Measurements from ENCODE around the gene LNX2. TPM values are rescaled to one million over a fixed set of nuclear protein-coding genes. Genes with fewer than 3 reads are reported as not detected.

LNX2 gene
- total RNA-seq, 1 donor from 2014 or later = 29.7 TPM

DNA sequence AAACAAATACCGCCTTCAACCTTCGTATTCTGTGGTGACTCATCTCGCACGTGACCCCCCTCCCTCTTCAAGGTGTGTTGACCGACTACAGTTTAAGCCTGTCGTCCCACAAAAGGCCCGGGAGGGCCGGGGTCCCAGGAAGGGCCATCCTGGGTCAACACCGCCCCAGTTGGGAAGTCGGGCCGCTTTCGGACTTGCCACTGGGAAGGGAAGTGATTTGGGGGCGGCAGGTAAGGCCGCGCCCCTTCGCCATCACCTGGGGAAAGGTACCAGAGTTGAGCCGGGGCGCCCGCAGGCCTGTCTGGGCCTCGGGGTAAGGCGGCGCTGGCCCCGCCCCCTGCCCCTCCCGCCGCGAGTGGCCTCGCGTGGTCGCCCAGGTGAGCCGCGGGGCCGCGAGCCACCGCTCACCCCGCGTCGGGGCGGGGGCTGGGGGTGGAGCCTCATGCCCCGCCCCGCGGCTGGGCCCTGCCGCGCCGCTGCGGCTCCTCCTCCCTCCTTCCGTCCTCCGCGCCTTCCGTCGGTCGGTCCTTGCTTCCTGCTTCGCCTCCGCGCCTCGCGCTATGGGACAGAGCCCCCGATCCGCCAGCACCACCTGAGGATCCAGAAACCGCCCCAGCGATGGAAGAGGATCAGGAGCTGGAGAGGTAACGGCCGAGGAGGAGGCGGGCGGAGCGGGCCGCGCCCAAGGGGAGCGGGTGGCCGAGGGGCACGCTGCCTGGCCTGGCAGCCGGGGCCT, 1.2 kb upstream of the LNX2 start, which contains the start of gene POLR1D:
Gene POLR1D (plus strand): TSS at position 527 of the 736 bp plus-strand sequence. CDS start 92 bp downstream, at position 619.
- peak; percentile 90 for DNase-seq
- ATAC-seq = peak; percentile 74 to 88
- peaks cover 56% of the 10 kb centered on the region for H3K4me1 ChIP-seq
- intact Hi-C loops (cut with DNase I) = no loop called here
- H3K9me3 ChIP-seq = no peaks in the 10 kb centered on the region
- H3K36me3 ChIP-seq = peaks cover 5% of the 10 kb centered on the region
- H3K27me3 ChIP-seq (ENCODE audit: low read depth) = no peaks in the 10 kb centered on the region
- peak within 1 kb of the TSS; percentile 96 for H3K27ac ChIP-seq
- H3K4me3 ChIP-seq = peak within 1 kb of the TSS; percentile 91
- TF ChIP-seq, protein P1, sequence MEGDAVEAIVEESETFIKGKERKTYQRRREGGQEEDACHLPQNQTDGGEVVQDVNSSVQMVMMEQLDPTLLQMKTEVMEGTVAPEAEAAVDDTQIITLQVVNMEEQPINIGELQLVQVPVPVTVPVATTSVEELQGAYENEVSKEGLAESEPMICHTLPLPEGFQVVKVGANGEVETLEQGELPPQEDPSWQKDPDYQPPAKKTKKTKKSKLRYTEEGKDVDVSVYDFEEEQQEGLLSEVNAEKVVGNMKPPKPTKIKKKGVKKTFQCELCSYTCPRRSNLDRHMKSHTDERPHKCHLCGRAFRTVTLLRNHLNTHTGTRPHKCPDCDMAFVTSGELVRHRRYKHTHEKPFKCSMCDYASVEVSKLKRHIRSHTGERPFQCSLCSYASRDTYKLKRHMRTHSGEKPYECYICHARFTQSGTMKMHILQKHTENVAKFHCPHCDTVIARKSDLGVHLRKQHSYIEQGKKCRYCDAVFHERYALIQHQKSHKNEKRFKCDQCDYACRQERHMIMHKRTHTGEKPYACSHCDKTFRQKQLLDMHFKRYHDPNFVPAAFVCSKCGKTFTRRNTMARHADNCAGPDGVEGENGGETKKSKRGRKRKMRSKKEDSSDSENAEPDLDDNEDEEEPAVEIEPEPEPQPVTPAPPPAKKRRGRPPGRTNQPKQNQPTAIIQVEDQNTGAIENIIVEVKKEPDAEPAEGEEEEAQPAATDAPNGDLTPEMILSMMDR (IDR thresholded peaks at IDR 0.05) = no peak

DNA sequence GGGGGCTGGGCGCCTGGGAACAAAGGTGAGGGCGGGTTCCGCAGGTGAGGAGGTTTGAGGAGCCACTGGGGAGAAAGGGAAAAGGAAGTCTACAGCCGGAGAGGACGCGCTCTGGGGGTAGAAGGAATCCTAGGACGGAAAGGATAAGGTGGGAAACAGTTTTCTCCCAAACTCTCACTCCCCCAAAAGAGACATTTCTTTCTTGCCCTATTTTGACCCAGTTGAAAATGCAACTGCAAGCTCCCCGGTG, 712 bp upstream of the LNX2 start:
- Histone ChIP-seq H3K36me3 (peaks cover 5% of the 10 kb centered on the region), H3K4me1 (peaks cover 55% of the 10 kb centered on the region), H3K9me3 (no peaks in the 10 kb centered on the region), H3K4me3 (peak overlapping the region; percentile 91), H3K27ac (peak overlapping the region; percentile 96), H3K27me3 (ENCODE audit: low read depth) (no peaks in the 10 kb centered on the region)
- ATAC-seq = peak in 1 of 2 donors; percentile 3
- DNase-seq = no peak
- TF ChIP-seq, protein P1 (IDR thresholded peaks at IDR 0.05) = no peak
- intact Hi-C loops (cut with DNase I) = no loop called here

DNA sequence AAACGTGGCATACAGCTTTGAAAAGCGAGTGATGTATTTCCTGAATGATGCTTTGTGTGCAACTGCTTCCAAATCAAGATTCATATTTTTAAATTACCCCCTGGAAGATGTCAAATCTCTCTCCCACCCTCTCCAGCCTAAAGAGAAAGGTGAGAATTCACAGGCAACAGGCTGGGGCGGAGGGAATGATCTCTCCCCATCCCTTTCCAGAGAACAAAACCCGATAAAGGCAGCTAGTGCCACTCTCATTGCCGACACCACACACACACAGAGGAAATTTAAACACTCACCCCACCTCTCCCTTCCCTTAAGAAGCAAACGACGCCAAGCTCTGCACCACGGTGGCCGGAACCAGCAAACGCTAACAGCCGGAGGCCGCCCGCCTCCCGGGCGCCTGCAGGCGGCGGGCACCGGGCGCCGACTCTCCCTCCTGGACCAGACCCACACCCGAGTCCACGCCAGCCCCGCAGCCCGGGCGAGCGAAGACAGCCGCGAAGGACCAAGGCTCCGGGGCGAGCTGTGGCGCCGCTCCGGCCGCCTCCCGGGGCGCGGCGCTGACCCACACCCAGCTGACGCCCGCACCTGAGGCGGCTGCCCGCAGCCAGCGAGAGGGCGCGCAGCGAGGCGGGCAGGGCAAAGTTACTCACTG, 477 bp downstream of the LNX2 start:
- TF ChIP-seq, protein P1 (IDR thresholded peaks at IDR 0.05) = peak; percentile 32
- Histone ChIP-seq H3K4me1 (peaks cover 50% of the 10 kb centered on the region), H3K9me3 (no peaks in the 10 kb centered on the region), H3K27me3 (ENCODE audit: low read depth) (no peaks in the 10 kb centered on the region), H3K4me3 (peak overlapping the region; percentile 91), H3K36me3 (peaks cover 5% of the 10 kb centered on the region), H3K27ac (peak overlapping the region; percentile 96)
- intact Hi-C loops (cut with DNase I) = no loop called here
- ATAC-seq (peak in 1 of 2 donors; percentile 5), DNase-seq (peak; percentile 70)

DNA sequence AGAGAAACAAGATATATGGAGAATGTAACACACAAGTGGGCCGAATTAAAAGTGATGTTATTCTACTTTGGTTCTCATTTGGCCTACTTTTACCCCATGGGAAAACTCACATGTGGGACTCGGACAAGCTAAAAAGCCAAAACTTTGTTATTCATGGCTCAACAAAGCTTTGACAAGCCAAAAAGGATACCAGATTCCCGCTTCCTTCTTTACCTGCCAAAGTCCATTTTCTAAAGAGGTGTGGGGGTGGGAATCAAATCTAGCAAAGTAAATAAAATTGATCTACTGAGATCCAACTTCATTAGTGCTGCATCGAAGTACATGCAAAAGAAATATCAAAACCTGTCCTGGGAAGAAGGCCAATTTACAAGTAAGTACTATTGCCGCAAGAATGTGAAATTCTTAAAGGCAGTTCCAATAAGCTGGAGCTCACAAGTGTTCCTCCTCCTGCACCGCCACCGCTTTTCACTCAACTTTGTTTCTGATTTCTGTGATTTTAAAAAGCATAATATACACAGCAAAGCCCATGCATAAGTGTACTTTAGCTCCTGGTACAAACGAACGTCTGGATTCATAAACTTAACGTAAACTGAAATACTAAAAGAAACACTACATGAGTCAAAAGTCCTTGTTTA, 1.1 kb downstream of the LNX2 start:
- H3K4me1 ChIP-seq = peaks cover 50% of the 10 kb centered on the region
- peaks cover 5% of the 10 kb centered on the region for H3K36me3 ChIP-seq
- H3K27ac ChIP-seq = peak overlapping the region; percentile 96
- no peak for DNase-seq
- H3K27me3 ChIP-seq (ENCODE audit: low read depth) = no peaks in the 10 kb centered on the region
- no peak for ATAC-seq
- H3K9me3 ChIP-seq = no peaks in the 10 kb centered on the region
- peak overlapping the region; percentile 91 for H3K4me3 ChIP-seq
- intact Hi-C loops (cut with DNase I) = no loop called here
- TF ChIP-seq, protein P1 (IDR thresholded peaks at IDR 0.05) = no peak

DNA sequence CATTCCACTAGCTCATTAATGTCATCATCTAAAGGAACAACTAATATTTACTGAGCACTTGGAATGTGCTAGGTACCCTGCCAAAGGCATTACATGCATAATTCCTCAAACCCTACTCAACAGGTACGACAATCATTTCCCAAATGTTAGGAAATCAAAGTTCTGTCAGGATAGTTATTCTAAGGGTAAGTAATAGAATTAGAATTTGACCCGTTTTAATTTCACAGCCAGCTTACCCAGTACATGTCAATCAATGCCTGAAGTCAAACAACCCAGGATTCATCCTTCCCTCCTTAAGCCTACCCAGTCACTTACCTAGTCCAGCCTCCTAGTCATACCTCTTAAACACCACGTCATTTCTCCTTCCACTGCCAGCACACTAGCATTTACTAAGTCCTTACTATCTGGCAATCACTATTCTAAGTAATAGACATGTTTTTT, 2.4 kb downstream of the LNX2 start:
- H3K27me3 ChIP-seq (ENCODE audit: low read depth) = no peaks in the 10 kb centered on the region
- peak; percentile 35 to 58 for ATAC-seq
- no peak for DNase-seq
- H3K36me3 ChIP-seq = peaks cover 2% of the 10 kb centered on the region
- intact Hi-C loops (cut with DNase I) = no loop called here
- peak overlapping the region; percentile 96 for H3K27ac ChIP-seq
- H3K4me1 ChIP-seq = peaks cover 37% of the 10 kb centered on the region
- H3K4me3 ChIP-seq = peak overlapping the region; percentile 91
- no peaks in the 10 kb centered on the region for H3K9me3 ChIP-seq
- TF ChIP-seq, protein P1 (IDR thresholded peaks at IDR 0.05) = no peak
